Kidney tubule cell (primary cell): ENCODE measurements around the gene SIK1.

Experiments used
- DNase-seq: peaks from one replicate; pipeline ENCODE4 v3.0.0-alpha.2; 2018; ENCODE audit warnings: low spot score

The SIK1 gene

DNA sequence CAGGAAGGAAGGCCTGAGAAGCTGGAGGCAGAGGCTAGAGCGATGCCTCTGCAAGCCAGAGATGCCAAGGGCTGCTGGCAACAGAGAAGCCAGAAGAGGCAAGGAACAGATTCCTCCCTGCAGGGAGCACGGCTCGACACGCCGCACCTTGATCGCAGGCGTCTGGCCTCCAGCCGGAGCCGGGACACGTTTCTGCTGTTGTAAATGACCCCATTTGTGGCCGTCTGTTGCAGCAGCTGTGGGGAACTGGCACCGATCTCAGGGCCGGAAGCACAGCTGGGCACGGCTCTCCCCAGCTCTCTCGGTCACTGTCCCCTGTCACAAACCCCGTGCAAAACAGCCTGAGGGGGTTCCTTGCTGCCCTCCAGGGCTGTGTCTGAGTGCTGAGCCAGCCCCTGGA lies 59.6 kb downstream of the SIK1 start:
- DNase-seq, result no peak

DNA sequence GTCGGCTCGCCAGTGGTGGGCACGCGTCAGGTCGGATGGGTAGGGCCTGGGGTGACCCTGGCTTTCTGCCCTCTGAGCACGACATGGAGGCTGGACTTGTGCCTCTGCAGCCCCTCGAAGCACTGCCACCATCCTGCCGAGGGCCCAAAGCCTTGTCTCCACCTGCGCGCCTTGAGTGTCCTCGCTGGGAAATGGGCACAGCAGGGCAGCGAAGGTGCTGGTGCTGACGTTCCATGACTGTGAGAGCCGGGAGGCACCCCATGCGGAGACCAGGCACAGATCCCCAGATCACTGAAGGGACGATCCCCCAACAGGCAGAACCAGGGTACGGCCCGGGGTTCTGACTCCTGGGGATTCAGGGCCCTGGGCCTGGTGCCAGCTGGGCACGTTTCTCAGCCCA lies 60.3 kb downstream of the SIK1 start:
- no peak for DNase-seq

DNA sequence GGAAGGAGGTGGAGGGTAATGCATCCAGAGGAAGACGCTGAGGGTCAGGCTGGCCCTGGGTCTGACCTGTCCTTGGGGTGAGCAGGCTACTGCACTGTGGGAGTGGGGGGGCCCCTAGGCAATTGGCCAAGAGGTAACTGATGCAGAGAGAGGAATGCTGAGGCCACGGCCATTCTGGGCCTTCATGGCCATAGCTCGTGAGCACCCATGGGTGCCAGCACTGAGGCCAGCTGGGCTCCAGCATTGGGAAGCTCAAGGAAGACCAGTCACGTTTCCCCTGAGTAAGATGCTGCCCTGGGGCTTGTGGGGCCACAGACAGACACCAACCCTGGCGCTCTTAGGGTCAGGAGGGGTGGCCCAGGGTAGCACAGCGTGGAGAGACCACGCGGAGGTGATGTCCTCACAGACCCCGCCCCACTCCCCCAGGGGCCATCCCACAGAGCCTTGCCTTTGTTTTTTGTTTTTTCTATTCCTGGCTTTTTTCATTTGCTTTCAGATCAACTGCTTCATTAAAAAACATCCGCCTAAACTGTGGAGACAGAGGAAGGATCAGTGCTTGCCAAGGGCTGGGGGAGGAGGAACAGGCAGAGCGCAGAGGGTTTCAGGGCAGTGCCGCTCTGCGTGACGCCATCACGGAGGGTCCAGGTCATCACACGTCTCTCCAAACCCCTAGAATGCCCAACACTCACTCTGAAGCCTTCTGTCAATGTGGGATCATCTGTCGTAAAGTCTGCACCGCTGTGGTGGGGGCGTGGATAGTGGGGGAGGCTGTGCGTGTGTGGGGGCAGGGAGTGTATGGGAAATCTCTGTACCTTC lies 61.1 kb downstream of the SIK1 start:
- no peak for DNase-seq

DNA sequence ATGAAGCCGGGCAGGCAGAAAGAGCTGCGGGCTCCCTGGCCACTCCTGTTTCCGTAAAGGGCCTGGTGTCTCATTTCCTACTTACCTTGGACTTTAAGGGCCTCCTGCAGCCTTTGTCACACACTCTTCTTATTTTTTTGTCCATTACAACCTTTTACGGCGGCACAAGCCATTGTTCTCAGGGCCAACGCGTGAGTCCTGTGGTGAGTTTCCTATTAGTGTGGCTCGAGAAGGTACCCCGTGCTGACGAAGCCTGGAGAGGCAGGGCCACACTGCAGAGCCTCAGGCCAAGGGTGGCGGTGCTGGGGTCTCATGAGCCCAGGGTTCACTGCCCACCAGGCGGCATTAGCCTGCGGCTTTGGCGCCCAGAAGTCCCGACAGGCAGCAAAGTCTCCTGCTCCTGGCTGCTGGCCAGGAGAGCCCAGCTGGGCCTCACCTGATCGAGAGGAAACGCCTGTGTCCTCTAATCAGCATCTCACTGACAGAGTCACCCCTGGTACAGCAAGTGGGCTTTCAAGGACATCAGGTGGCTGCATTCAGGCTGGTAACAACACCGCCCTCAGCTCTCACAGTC lies 62.0 kb downstream of the SIK1 start:
- DNase-seq, result no peak
